WTC11 (cell line): ENCODE results near the gene CYP3A4. TPM values are rescaled to one million over a fixed set of nuclear protein-coding genes. Genes with fewer than 3 reads are reported as not detected.

Experiments
- ATAC-seq: fragments of 200-7000 bp; cut with Tn5 transposase; 2 replicates; pipeline ENCODE4 v1.10.0; 2021; ENCODE audit warnings: mild to moderate bottlenecking, moderate library complexity
- CTCF ChIA-PET: fragments of 300-600 bp; sonication (Branson Sonifier 250); formaldehyde crosslinking; loops from one replicate; lab custom pipeline; 2021; ENCODE audit warnings: antibody characterized with exemption; lab: Charles Lee
- POLR2A ChIA-PET: fragments of 350-600 bp; sonication (Branson Sonifier 250); formaldehyde crosslinking; loops from one replicate; lab custom pipeline; 2021; ENCODE audit warnings: antibody characterized with exemption; lab: Charles Lee
- DNase-seq: peaks from one replicate; pipeline ENCODE4 v3.0.0; 2021; ENCODE audit warnings: low spot score
- H3K27ac Mint-ChIP-seq: 2 replicates; pipeline ENCODE4 v1.8.0; 2021; ENCODE audit warnings: mixed read lengths
- H3K27me3 Mint-ChIP-seq: 2 replicates; pipeline ENCODE4 v1.8.0; 2021; ENCODE audit warnings: low read depth, mild to moderate bottlenecking, moderate library complexity, mixed read lengths
- H3K36me3 Mint-ChIP-seq: 2 replicates; pipeline ENCODE4 v1.8.0; 2021; ENCODE audit warnings: mixed read lengths
- H3K4me1 Mint-ChIP-seq: 2 replicates; pipeline ENCODE4 v1.8.0; 2022; ENCODE audit warnings: mixed read lengths
- H3K4me3 Mint-ChIP-seq: 2 replicates; pipeline ENCODE4 v1.8.0; 2021; ENCODE audit warnings: mild to moderate bottlenecking, moderate library complexity, mixed read lengths
- H3K9me3 Mint-ChIP-seq: 2 replicates; pipeline ENCODE4 v1.8.0; 2021; ENCODE audit warnings: mixed read lengths
- AR ChIP-seq: fragments of 250-450 bp; sonication (Bioruptor Pico); IDR thresholded peaks from 2 replicates; pipeline ENCODE4 v1.9.0; 2021; ENCODE audit warnings: mild to moderate bottlenecking
- CDX4 ChIP-seq: fragments of 250-450 bp; sonication (Bioruptor Pico); IDR thresholded peaks from 2 replicates; pipeline ENCODE4 v1.9.0; 2021; ENCODE audit warnings: moderate library complexity, mild to moderate bottlenecking, inconsistent platforms, borderline replicate concordance
- E2F4 ChIP-seq: sonication (generic); formaldehyde crosslinking; IDR thresholded peaks from 2 replicates; pipeline ENCODE4 v1.8.1; 2022; ENCODE audit warnings: low read depth, mild to moderate bottlenecking, moderate library complexity, missing genetic modification reagents, borderline replicate concordance
- FOXP4 ChIP-seq: sonication (generic); formaldehyde crosslinking; IDR thresholded peaks from 2 replicates; pipeline ENCODE4 v1.8.0; 2022; ENCODE audit warnings: mild to moderate bottlenecking, missing genetic modification reagents
- GABPB1 ChIP-seq: sonication (generic); formaldehyde crosslinking; IDR thresholded peaks from 2 replicates; pipeline ENCODE4 v1.8.1; 2023; ENCODE audit warnings: mild to moderate bottlenecking, missing genetic modification reagents
- IRF1 ChIP-seq: sonication (generic); formaldehyde crosslinking; IDR thresholded peaks from 2 replicates; pipeline ENCODE4 v1.8.0; 2023; ENCODE audit warnings: missing genetic modification reagents
- JAZF1 ChIP-seq: fragments of 250-450 bp; sonication (Bioruptor Pico); IDR thresholded peaks from 2 replicates; pipeline ENCODE4 v1.9.0; 2021; ENCODE audit warnings: moderate library complexity, mild to moderate bottlenecking, inconsistent platforms
- MYBL2 ChIP-seq: sonication (generic); formaldehyde crosslinking; IDR thresholded peaks from 2 replicates; pipeline ENCODE4 v1.8.1; 2023; ENCODE audit warnings: mild to moderate bottlenecking, moderate library complexity, missing genetic modification reagents
- NFE2L1 ChIP-seq: sonication (generic); formaldehyde crosslinking; IDR thresholded peaks from 2 replicates; pipeline ENCODE4 v1.8.1; 2023; ENCODE audit warnings: missing genetic modification reagents
- NR2C2 ChIP-seq: sonication (generic); formaldehyde crosslinking; IDR thresholded peaks from 2 replicates; pipeline ENCODE4 v1.8.0; 2022; ENCODE audit warnings: mild to moderate bottlenecking, missing genetic modification reagents
- PRDM15 ChIP-seq: sonication (generic); formaldehyde crosslinking; IDR thresholded peaks from 2 replicates; pipeline ENCODE4 v1.8.0; 2022; ENCODE audit warnings: missing genetic modification reagents
- PRRX2 ChIP-seq: fragments of 250-450 bp; sonication (Bioruptor Pico); IDR thresholded peaks from 2 replicates; pipeline ENCODE4 v1.8.0; 2021; ENCODE audit warnings: mild to moderate bottlenecking
- SMAD3 ChIP-seq: sonication (generic); formaldehyde crosslinking; IDR thresholded peaks from 2 replicates; pipeline ENCODE4 v1.8.0; 2022; ENCODE audit warnings: missing genetic modification reagents, mild to moderate bottlenecking, borderline replicate concordance
- SMAD4 ChIP-seq: sonication (generic); formaldehyde crosslinking; IDR thresholded peaks from 2 replicates; pipeline ENCODE4 v1.8.0; 2022; ENCODE audit warnings: mild to moderate bottlenecking, missing genetic modification reagents
- ZBTB21 ChIP-seq: sonication (generic); formaldehyde crosslinking; IDR thresholded peaks from 2 replicates; pipeline ENCODE4 v1.8.1; 2023; ENCODE audit warnings: mild to moderate bottlenecking, missing genetic modification reagents, borderline replicate concordance
- ZBTB43 ChIP-seq: sonication (generic); formaldehyde crosslinking; IDR thresholded peaks from 2 replicates; pipeline ENCODE4 v1.8.1; 2023; ENCODE audit warnings: mild to moderate bottlenecking, missing genetic modification reagents
- ZNF263 ChIP-seq: sonication (generic); formaldehyde crosslinking; IDR thresholded peaks from 2 replicates; pipeline ENCODE4 v1.8.1; 2022; ENCODE audit warnings: low read depth, mild to moderate bottlenecking, moderate library complexity, missing genetic modification reagents
- ZNF281 ChIP-seq: sonication (generic); formaldehyde crosslinking; IDR thresholded peaks from 2 replicates; pipeline ENCODE4 v1.8.0; 2023; ENCODE audit warnings: mild to moderate bottlenecking, missing genetic modification reagents
- ZNF317 ChIP-seq: sonication (generic); formaldehyde crosslinking; IDR thresholded peaks from 2 replicates; pipeline ENCODE4 v1.8.1; 2023; ENCODE audit warnings: low read depth, mild to moderate bottlenecking, moderate library complexity, missing genetic modification reagents, borderline replicate concordance
- ZNF671 ChIP-seq: fragments of 250-450 bp; sonication (Bioruptor Pico); IDR thresholded peaks from 2 replicates; pipeline ENCODE4 v1.8.0; 2021; ENCODE audit warnings: mild to moderate bottlenecking
- total RNA-seq: library from RNA; stranded (reverse); gene quantifications from 3 replicates; pipeline ENCODE4 v1.2.3, GENCODE V29; 2021

CYP3A4 gene
- total RNA-seq, 1 experiment from 2014 or later, result 0.33 TPM

- ChIA-PET CTCF (no interaction called here), POLR2A (no interaction called here)
- H3K27me3 Mint-ChIP-seq, result peaks cover 6% of the 10 kb centered on the region
- H3K4me1 Mint-ChIP-seq, result peaks cover 8% of the 10 kb centered on the region; the same call in 1 of the 2 replicates
- no peaks in the 10 kb centered on the region for H3K9me3 Mint-ChIP-seq
- H3K27ac Mint-ChIP-seq, result no peak overlapping the region
- no peak for ATAC-seq
- TF ChIP-seq GABPB1 (CRISPR knock-in tag) (no peak), AR (CRISPR knock-in tag) (no peak)
- TF ChIP-seq, all 79 proteins: peak for 0
- no peak for DNase-seq
- no peak overlapping the region for H3K4me3 Mint-ChIP-seq
- H3K36me3 Mint-ChIP-seq, result no peaks in the 10 kb centered on the region
Measured at GRCh38 chr7:99780588-99780987, 3.4 kb downstream of the CYP3A4 start.

GRCh38 chr7:99779949-99780348, 4.0 kb downstream of the CYP3A4 start:
- POLR2A ChIA-PET, result no interaction called here
- Mint-ChIP-seq H3K27ac (no peak overlapping the region), H3K4me3 (no peak overlapping the region), H3K36me3 (no peaks in the 10 kb centered on the region), H3K27me3 (peaks cover 10% of the 10 kb centered on the region), H3K9me3 (no peaks in the 10 kb centered on the region), H3K4me1 (peaks cover 8% of the 10 kb centered on the region; the same call in 1 of the 2 replicates)
- DNase-seq (no peak), ATAC-seq (no peak)
- CTCF ChIA-PET, result no interaction called here
- TF ChIP-seq PRDM15, result no peak
- TF ChIP-seq FOXP4 (CRISPR knock-in tag), result no peak
- TF ChIP-seq ZNF263 (CRISPR knock-in tag), result no peak
- no peak for TF ChIP-seq ZBTB21 (CRISPR knock-in tag)
- no peak for TF ChIP-seq IRF1 (CRISPR knock-in tag)
- TF ChIP-seq NFE2L1 (CRISPR knock-in tag), result no peak
- TF ChIP-seq ZNF671 (CRISPR knock-in tag), result no peak
- TF ChIP-seq JAZF1 (CRISPR knock-in tag), result no peak
- no peak for TF ChIP-seq E2F4 (CRISPR knock-in tag)
- no peak for TF ChIP-seq CDX4 (CRISPR knock-in tag)
- TF ChIP-seq ZNF317 (CRISPR knock-in tag), result no peak
- TF ChIP-seq SMAD4, result no peak
- TF ChIP-seq SMAD3, result no peak
- TF ChIP-seq MYBL2 (CRISPR knock-in tag), result no peak
- no peak for TF ChIP-seq ZNF281 (CRISPR knock-in tag)
- no peak for TF ChIP-seq ZBTB43 (CRISPR knock-in tag)
- TF ChIP-seq NR2C2 (CRISPR knock-in tag), result no peak
- no peak for TF ChIP-seq PRRX2 (CRISPR knock-in tag)
